IMR-90 (cell line): ENCODE data around the gene LEUTX. TPM values are rescaled to one million over a fixed set of nuclear protein-coding genes. Genes with fewer than 3 reads are reported as not detected.

Experiments
- ATAC-seq: fragments of 200-7000 bp; cut with Tn5 transposase; 2 replicates; pipeline ENCODE4 v1.9.1; 2020; ENCODE audit warnings: low read depth, mild to moderate bottlenecking, moderate library complexity
- BruUV-seq: library from RNA; stranded (reverse); fragments of 400-500 nt; replicated peaks from 2 replicates; lab custom pipeline; 2021; lab: Mats Ljungman, UMichigan
- CTCF ChIA-PET: fragments of 300-600 bp; formaldehyde crosslinking; extraction: SDS; loops from one replicate; lab custom pipeline; 2021; ENCODE audit warnings: antibody characterized with exemption; lab: Yijun Ruan, JAX
- POLR2A ChIA-PET: fragments of 300-600 bp; sonication (Branson Sonifier 250); formaldehyde crosslinking; loops from one replicate; lab custom pipeline; 2022; ENCODE audit warnings: antibody characterized with exemption; ENCODE audit not compliant: unreplicated experiment; lab: Charles Lee
- DNase-seq: peaks from one replicate; pipeline ENCODE4 v3.0.0; 2013
- H2AFZ ChIP-seq: replicated peaks from 2 replicates; pipeline ENCODE3; 2013; ENCODE audit warnings: low read length, mild to moderate bottlenecking; ENCODE audit not compliant: poor library complexity
- H2AK5ac ChIP-seq: 2 replicates; pipeline ENCODE4 v1.6.1; 2013; ENCODE audit warnings: low read depth, low read length, inconsistent platforms
- H2AK9ac ChIP-seq: replicated peaks from 2 replicates; pipeline ENCODE3; 2013; ENCODE audit warnings: mild to moderate bottlenecking, low read depth, low read length, moderate library complexity; ENCODE audit not compliant: poor library complexity
- H2BK120ac ChIP-seq: 2 replicates; pipeline ENCODE4 v1.6.1; 2013; ENCODE audit warnings: low read depth, low read length, inconsistent platforms
- H2BK15ac ChIP-seq: 3 replicates; pipeline ENCODE4 v1.6.1; 2013; ENCODE audit warnings: low read depth, low read length, inconsistent platforms
- H2BK20ac ChIP-seq: 2 replicates; pipeline ENCODE4 v1.6.1; 2013; ENCODE audit warnings: low read depth, mild to moderate bottlenecking, inconsistent platforms, low read length, moderate library complexity
- H2BK5ac ChIP-seq: 2 replicates; pipeline ENCODE4 v1.6.1; 2013; ENCODE audit warnings: mild to moderate bottlenecking, low read depth, low read length, inconsistent platforms; ENCODE audit not compliant: poor library complexity, severe bottlenecking
- H3K14ac ChIP-seq: replicated peaks from 2 replicates; pipeline ENCODE4 v1.6.1; 2013; ENCODE audit warnings: low read depth, low read length, inconsistent platforms
- H3K18ac ChIP-seq: 2 replicates; pipeline ENCODE4 v1.6.1; 2013; ENCODE audit warnings: low read depth, low read length, control low read depth
- H3K23ac ChIP-seq: 2 replicates; pipeline ENCODE4 v1.6.1; 2013; ENCODE audit warnings: low read depth, low read length, inconsistent platforms
- H3K27ac ChIP-seq: 2 replicates; pipeline ENCODE4 v1.5.1; 2013; ENCODE audit warnings: mild to moderate bottlenecking, control low read depth, low read length; ENCODE audit not compliant: insufficient read depth
- H3K27me3 ChIP-seq: 2 replicates; pipeline ENCODE4 v1.6.1; 2013; ENCODE audit warnings: low read length; ENCODE audit not compliant: control insufficient read depth, insufficient read depth
- H3K36me3 ChIP-seq: 2 replicates; pipeline ENCODE4 v1.6.1; 2013; ENCODE audit warnings: low read length, mixed read lengths; ENCODE audit not compliant: control insufficient read depth, insufficient read depth
- H3K4ac ChIP-seq: 2 replicates; pipeline ENCODE4 v1.6.1; 2013; ENCODE audit warnings: low read depth, low read length, inconsistent platforms
- H3K4me1 ChIP-seq: 2 replicates; pipeline ENCODE4 v1.6.1; 2013; ENCODE audit warnings: low read length, mixed read lengths; ENCODE audit not compliant: control insufficient read depth, insufficient read depth
- H3K4me2 ChIP-seq: 2 replicates; pipeline ENCODE4 v1.6.1; 2013; ENCODE audit warnings: low read depth, mild to moderate bottlenecking, control low read depth, low read length, moderate library complexity
- H3K4me3 ChIP-seq: 2 replicates; pipeline ENCODE4 v1.5.1; 2013; ENCODE audit warnings: low read depth, mild to moderate bottlenecking, control low read depth, low read length, moderate library complexity; ENCODE audit not compliant: insufficient read depth
- H3K56ac ChIP-seq: 2 replicates; pipeline ENCODE4 v1.6.1; 2013; ENCODE audit warnings: low read length, inconsistent platforms; ENCODE audit not compliant: insufficient read depth; ENCODE audit errors: extremely low read depth
- H3K79me1 ChIP-seq, 2 experiments: 2 replicates each; pipeline ENCODE4 v1.6.1; 2013; ENCODE audit warnings: low read length in 2 of 2, inconsistent platforms in 1 of 2, low read depth in 1 of 2
- H3K9ac ChIP-seq: 2 replicates; pipeline ENCODE4 v1.6.1; 2013; ENCODE audit warnings: low read depth, low read length, control low read depth
- H3K9me1 ChIP-seq: 2 replicates; pipeline ENCODE4 v1.6.1; 2013; ENCODE audit warnings: low read length, inconsistent platforms; ENCODE audit not compliant: insufficient read depth
- H3K9me3 ChIP-seq: 2 replicates; pipeline ENCODE4 v1.6.1; 2013; ENCODE audit warnings: low read length; ENCODE audit not compliant: control insufficient read depth, insufficient read depth
- H4K20me1 ChIP-seq: 2 replicates; pipeline ENCODE4 v1.6.1; 2013; ENCODE audit warnings: low read length, inconsistent platforms; ENCODE audit not compliant: insufficient read depth
- H4K5ac ChIP-seq: 2 replicates; pipeline ENCODE4 v1.6.1; 2013; ENCODE audit warnings: mild to moderate bottlenecking, low read depth, low read length, control low read depth
- H4K8ac ChIP-seq, 2 experiments: 2 replicates each; pipeline ENCODE4 v1.6.1; 2013; ENCODE audit warnings: low read depth in 2 of 2, low read length in 2 of 2, control low read depth in 1 of 2, inconsistent platforms in 1 of 2
- H4K91ac ChIP-seq: 2 replicates; pipeline ENCODE4 v1.6.1; 2013; ENCODE audit warnings: low read depth, low read length, inconsistent platforms; ENCODE audit not compliant: insufficient read depth
- CEBPB ChIP-seq: IDR thresholded peaks from 2 replicates; pipeline ENCODE4 v1.6.1; 2012; ENCODE audit warnings: low read depth, low read length, improper control_type of control experiment
- MAZ ChIP-seq: IDR thresholded peaks from 2 replicates; pipeline ENCODE4 v1.6.1; 2012; ENCODE audit warnings: low read depth, mild to moderate bottlenecking, low read length, improper control_type of control experiment, moderate library complexity, borderline replicate concordance
- NFE2L2 ChIP-seq: fragments of 150-350 bp; IDR thresholded peaks from 2 replicates; pipeline ENCODE4 v1.6.1; 2016; ENCODE audit warnings: low read depth, mild to moderate bottlenecking, low read length
- RFX5 ChIP-seq: IDR thresholded peaks from 2 replicates; pipeline ENCODE4 v1.8.0; 2012; ENCODE audit warnings: low read depth, mild to moderate bottlenecking, low read length, moderate library complexity
- WGBS, 2 experiments: methylation state at CpG; one replicate each; pipeline versions ENCODE4 v1.1.5 to v1.1.7; 2013; ENCODE audit warnings: missing lambda C conversion rate in 2 of 2; ENCODE audit not compliant: insufficient read length in 1 of 2; ENCODE audit errors: extremely low coverage in 2 of 2; 5-methylcytosine and 5-hydroxymethylcytosine counted together
- dilution Hi-C: fragments of 300-500 bp; cut with HindIII; formaldehyde crosslinking; loops from one replicate; pipeline ENCODE4 v1.14.3; 2018; ENCODE audit warnings: low sequenced_read_pairs; ENCODE audit not compliant: unreplicated experiment
- in situ Hi-C: fragments of 300-500 bp; cut with MboI; formaldehyde crosslinking; loops from 3 replicates; pipeline ENCODE4 v1.14.3; 2019; ENCODE audit warnings: low sequenced_read_pairs, inconsistent platforms, mixed read lengths
- intact Hi-C: fragments of 100-400 bp; cut with micrococcal nuclease; formaldehyde crosslinking; loops from 2 replicates; pipeline ENCODE4 v1.10.0; 2022
- polyA plus RNA-seq, 3 experiments: library from polyadenylated mRNA; depleted of rRNA; stranded (reverse); fragments of >200 nt; gene quantifications; 2 replicates each; pipeline ENCODE4 v1.2.3, GENCODE V29; 2012; ENCODE audit warnings: low replicate concordance in 1 of 3
- total RNA-seq: library from RNA; depleted of rRNA; stranded (reverse); fragments of >200 nt; gene quantifications from 2 replicates; pipeline ENCODE4 v1.2.3, GENCODE V29; 2012
- TF ChIP-seq, protein P1 (sequence below): fragments of 150-350 bp; IDR thresholded peaks from 2 replicates; pipeline ENCODE4 v1.6.1; 2017; ENCODE audit warnings: mild to moderate bottlenecking, antibody characterized with exemption, low read length, low read depth
- TF ChIP-seq, protein P2 (sequence below): fragments of 150-350 bp; IDR thresholded peaks from 2 replicates; pipeline ENCODE4 v1.6.1; 2016; ENCODE audit warnings: low read depth, mild to moderate bottlenecking, low read length, moderate library complexity, borderline replicate concordance

LEUTX gene
- total and polyA plus RNA-seq, 2 of the 4 experiments (the other 2 are of a cell fraction), result not detected

DNA sequence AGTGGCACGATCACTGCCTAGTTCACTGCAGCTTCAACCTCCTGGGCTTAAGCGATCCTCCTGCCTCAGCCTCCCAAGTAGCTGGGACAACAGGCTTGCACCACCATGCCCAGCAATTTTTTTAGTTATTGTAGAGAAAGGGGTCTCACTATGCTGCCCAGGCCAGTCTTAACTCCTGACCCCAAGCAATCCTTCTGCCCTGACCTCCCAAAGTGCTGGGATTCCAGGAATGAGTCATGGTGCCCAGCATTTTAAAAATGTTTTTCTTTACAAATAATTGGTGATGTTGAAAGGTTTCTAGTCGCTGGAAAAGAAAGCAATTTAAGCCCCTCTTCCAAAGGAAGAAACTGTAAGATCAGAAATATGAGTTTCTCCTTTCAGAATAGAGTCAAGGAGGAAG is 35.9 kb downstream of the LEUTX start:
- intact Hi-C loops (no loop called here), in situ Hi-C loops (no loop called here), dilution Hi-C loops (no loop called here)
- ChIA-PET CTCF (interaction anchor here (0.7 kb wide), 1 partner anchor 46 kb away, joined by 3 read pairs; no protein-coding TSS in a partner anchor), POLR2A (no interaction called here)
- Histone ChIP-seq H4K5ac (no peak overlapping the region), H2BK15ac (no peak overlapping the region), H2AK5ac (no peak overlapping the region), H3K36me3 (no peaks in the 10 kb centered on the region; the same call in 1 of the 2 replicates), H3K9ac (no peak overlapping the region), H3K4me2 (no peak overlapping the region), H3K9me1 (peaks cover 4% of the 10 kb centered on the region; the same call in 1 of the 2 replicates), H3K4me1 (no peaks in the 10 kb centered on the region), H3K4me3 (no peak overlapping the region), H2BK20ac (no peak overlapping the region), H2AK9ac (no peak overlapping the region), H4K8ac (no peak overlapping the region), H3K14ac (no peak overlapping the region), H3K27me3 (no peaks in the 10 kb centered on the region), H3K56ac (no peak overlapping the region), H4K20me1 (no peaks in the 10 kb centered on the region), H2AFZ (no peak overlapping the region), H3K4ac (no peak overlapping the region), H3K27ac (no peak overlapping the region), H2BK120ac (no peak overlapping the region), H3K18ac (no peak overlapping the region), H4K91ac (no peak overlapping the region), H3K23ac (no peak overlapping the region), H3K9me3 (no peaks in the 10 kb centered on the region), H3K79me1 (0 out of 4 replicates have a peak, but pooled peaks cover 0 to 5% of the 10 kb centered on the region in 2 experiments), H2BK5ac (no peak overlapping the region)
- BruUV-seq, result no TSS peak
- TF ChIP-seq NFE2L2, result no peak
- TF ChIP-seq, protein P1, sequence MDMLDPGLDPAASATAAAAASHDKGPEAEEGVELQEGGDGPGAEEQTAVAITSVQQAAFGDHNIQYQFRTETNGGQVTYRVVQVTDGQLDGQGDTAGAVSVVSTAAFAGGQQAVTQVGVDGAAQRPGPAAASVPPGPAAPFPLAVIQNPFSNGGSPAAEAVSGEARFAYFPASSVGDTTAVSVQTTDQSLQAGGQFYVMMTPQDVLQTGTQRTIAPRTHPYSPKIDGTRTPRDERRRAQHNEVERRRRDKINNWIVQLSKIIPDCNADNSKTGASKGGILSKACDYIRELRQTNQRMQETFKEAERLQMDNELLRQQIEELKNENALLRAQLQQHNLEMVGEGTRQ, result no peak
- TF ChIP-seq MAZ, result no peak
- no peak for TF ChIP-seq RFX5
- TF ChIP-seq, protein P2, sequence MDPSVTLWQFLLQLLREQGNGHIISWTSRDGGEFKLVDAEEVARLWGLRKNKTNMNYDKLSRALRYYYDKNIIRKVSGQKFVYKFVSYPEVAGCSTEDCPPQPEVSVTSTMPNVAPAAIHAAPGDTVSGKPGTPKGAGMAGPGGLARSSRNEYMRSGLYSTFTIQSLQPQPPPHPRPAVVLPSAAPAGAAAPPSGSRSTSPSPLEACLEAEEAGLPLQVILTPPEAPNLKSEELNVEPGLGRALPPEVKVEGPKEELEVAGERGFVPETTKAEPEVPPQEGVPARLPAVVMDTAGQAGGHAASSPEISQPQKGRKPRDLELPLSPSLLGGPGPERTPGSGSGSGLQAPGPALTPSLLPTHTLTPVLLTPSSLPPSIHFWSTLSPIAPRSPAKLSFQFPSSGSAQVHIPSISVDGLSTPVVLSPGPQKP, result no peak
- TF ChIP-seq CEBPB, result no peak
- ATAC-seq, result peak; percentile 53
- WGBS, 2 experiments, result no CpG with 5 or more reads among the region's 3 CpGs
- no peak for DNase-seq
